HL-60 (cell line): Measurements from ENCODE around the gene GON4L.

Experiments
- GABPA ChIP-seq: IDR thresholded peaks from 2 replicates; pipeline ENCODE4 v1.6.1; 2012; ENCODE audit warnings: low read depth
- POLR2AphosphoS5 ChIP-seq: IDR thresholded peaks from 2 replicates; pipeline ENCODE4 v1.6.1; 2012; ENCODE audit warnings: low read depth
- TF ChIP-seq, protein P1 (sequence below): IDR thresholded peaks from one replicate; pipeline ENCODE4 v1.5.1; 2011; ENCODE audit warnings: low read length, control low read depth, inconsistent platforms; ENCODE audit not compliant: insufficient read depth

DNA sequence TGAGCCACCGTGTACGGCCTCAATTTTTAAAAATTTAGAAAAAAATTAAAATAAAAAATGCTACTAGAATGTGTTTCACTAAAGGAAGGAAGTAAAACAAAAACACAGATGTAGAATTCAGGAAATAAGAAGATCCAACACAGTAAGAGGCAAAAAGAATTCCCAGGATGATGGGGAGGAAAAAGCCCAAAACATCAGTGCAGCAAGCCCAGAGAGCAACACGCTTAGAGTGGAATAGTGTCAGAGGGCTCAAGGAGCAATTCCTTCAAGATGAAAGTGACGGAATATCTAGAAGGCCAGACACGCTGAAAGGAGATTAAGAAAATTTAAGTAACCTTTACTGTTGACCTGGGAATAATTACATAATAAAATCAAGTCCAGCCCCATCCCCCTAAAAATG is 87.8 kb downstream of the GON4L start:
- TF ChIP-seq GABPA (no peak), POLR2AphosphoS5 (no peak)
- TF ChIP-seq, protein P1, sequence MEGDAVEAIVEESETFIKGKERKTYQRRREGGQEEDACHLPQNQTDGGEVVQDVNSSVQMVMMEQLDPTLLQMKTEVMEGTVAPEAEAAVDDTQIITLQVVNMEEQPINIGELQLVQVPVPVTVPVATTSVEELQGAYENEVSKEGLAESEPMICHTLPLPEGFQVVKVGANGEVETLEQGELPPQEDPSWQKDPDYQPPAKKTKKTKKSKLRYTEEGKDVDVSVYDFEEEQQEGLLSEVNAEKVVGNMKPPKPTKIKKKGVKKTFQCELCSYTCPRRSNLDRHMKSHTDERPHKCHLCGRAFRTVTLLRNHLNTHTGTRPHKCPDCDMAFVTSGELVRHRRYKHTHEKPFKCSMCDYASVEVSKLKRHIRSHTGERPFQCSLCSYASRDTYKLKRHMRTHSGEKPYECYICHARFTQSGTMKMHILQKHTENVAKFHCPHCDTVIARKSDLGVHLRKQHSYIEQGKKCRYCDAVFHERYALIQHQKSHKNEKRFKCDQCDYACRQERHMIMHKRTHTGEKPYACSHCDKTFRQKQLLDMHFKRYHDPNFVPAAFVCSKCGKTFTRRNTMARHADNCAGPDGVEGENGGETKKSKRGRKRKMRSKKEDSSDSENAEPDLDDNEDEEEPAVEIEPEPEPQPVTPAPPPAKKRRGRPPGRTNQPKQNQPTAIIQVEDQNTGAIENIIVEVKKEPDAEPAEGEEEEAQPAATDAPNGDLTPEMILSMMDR = no peak
